GM19452 (cell line): ENCODE measurements around the gene GABRE.
"Not testable (repeated sequence)": the region's sequence is repeated elsewhere in the genome, so short reads cannot be mapped to it uniquely, and the experiment has no call there.

ENCODE experiments used
- ATAC-seq: cut with Tn5 transposase; IDR thresholded peaks from one replicate; pipeline ENCODE4 v1.9.1; 2021; ENCODE audit not compliant: unreplicated experiment

Gene GABRE

DNA sequence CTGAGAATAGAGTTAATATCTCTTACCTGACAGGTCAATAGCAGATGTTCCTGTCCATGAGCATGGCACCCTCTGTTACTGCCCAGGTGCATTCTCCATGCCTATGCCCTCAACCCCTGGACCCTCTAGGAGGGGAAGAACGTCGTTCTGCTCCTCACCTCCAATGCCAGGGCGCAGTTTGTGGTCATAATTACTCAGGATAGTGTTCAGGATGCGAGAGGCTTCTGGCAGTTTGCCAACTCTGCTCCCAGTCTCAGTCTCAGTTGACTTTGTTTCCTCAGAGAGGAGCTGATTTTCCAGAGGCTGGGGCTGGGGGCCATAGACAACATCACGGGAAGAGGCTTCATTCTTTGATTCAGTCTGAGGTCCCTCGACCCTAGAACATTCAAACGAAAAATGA is 4.4 kb downstream of the GABRE start:
- no peak for ATAC-seq

DNA sequence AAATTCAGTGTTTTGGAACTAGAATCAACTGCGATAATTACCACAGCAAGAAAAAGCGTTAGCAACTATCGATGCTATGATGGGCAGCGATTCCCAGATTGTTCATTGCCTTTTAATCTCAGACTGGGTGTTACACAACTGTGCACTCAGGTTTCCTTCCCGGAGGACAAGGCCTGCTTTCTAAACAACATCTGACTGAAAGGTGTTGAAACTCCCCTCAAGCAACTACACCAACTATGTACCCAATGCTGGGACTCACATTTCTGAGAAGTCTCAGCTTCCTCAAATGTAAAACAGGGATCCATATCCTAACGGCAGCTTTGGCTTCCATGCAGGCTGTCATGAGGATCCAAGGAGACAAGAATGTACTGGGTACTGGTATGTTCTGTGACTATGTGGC is 8.2 kb downstream of the GABRE start:
- no peak for ATAC-seq

DNA sequence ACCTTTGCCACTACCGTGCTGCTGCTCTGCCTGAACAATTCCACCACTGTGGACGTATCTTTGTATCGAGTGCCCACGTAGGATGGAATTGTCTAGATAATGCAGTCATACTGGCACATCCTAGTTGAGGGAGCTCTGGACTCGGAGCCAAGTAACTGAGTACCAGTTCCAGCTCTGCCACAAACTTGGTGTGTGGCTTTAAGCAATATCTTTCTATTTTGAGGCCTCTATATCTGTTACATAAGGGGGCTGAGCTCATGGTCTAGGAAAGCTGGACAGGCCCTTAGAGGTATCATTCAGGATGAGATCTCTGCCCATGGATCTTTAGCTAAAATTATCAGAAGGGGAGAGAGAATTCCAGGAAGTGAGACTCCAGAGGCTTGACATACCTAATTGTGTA is 12.4 kb downstream of the GABRE start:
- no peak for ATAC-seq

DNA sequence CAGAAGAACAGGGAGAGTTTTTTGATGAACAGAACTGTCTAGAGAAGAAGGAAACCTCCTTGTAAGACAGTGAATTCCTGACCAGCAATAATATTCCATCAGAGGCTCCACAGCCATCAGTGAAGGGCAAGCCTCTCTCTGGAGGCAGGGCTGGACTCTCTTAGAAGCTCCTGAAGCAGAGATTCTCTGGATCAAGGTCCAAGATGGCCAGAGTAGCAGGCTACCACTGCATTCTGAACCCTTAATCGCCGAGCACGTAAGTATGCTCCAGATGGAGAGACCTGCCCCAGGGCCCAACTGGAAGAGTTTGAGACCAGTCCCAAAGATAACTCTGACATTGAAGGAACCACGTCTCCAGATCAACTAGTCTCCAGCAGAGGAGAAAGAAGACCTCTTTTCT is 16.4 kb downstream of the GABRE start:
- no peak for ATAC-seq

DNA sequence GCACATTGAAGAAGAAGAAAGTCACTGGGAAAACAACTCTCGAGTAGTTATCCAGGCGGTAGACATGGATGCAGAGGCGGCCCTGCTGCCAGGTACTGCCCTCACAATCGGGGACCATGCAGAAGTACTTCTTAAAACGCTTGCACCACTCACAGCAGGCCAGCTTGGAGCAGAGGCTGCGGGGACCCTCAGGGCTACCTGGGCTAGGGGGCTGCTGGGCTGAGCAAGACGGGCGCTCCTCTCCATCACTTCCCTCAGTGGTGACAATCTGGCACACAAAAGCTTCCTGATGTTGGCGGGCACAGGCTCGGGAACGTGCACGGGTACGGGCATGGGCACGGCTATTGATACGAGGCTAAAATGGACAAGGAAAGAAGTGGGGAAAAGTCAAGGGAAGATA is 19.7 kb downstream of the GABRE start:
- no peak for ATAC-seq

DNA sequence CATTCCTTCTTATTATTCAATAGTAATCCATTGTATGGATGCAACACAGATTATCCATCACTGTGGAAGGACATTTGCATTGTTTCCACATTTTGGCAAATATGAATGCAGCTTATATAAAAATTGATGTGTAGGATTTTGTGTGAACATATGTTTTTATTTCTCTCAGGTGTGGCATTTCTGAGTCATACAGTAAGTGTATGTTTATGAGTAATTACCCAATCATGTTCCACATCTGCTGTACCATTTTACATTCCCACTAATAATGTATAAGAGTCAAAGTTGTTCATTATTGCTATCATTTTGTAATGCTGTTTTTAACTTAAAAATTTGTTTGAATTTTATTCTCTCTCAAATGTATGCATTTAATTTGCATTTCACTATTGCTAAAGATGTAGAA is 36.3 kb downstream of the GABRE start:
- ATAC-seq, result no peak

DNA sequence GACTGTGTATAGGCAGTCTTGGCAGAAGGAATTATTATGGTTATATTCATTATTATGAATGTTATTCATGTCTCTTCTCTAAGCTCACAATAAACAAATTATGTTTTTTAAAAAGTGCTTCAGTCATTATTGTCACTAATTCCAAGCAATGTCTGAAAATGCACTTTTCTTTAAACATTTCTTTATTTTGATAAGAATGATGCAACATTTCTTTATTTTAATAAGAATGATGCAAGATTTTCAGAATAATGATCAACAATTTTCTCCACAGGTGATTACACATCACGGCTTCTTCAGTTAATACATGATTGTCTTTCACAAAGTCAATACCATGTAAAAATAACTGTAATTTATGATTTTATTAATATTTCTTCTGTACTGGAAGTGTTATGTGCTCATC is 39.1 kb downstream of the GABRE start:
- ATAC-seq, result no peak

DNA sequence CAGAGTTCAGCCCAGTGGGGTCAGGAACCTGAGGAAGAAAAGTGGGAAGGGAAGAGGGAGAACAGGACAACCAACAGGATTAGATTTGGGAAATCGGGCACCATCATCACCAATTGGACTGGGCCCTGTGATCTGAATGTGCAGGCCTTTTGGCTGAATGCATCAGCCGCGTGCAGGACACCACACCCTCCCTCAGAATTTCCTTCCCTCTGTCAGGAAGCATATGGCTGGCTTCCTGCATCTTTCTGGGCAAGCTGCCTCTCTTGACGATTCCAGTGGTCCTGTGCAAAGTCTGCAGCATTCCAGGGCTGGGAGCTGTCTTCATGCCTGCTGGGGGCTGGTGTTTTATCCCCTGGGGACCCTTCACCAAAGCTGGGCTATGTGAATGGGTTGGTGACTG is 45.4 kb downstream of the GABRE start:
- ATAC-seq, result no peak

DNA sequence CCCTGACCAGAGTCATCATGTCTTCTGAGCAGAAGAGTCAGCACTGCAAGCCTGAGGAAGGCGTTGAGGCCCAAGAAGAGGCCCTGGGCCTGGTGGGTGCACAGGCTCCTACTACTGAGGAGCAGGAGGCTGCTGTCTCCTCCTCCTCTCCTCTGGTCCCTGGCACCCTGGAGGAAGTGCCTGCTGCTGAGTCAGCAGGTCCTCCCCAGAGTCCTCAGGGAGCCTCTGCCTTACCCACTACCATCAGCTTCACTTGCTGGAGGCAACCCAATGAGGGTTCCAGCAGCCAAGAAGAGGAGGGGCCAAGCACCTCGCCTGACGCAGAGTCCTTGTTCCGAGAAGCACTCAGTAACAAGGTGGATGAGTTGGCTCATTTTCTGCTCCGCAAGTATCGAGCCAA is 50.8 kb downstream of the GABRE start:
- no peak for ATAC-seq

DNA sequence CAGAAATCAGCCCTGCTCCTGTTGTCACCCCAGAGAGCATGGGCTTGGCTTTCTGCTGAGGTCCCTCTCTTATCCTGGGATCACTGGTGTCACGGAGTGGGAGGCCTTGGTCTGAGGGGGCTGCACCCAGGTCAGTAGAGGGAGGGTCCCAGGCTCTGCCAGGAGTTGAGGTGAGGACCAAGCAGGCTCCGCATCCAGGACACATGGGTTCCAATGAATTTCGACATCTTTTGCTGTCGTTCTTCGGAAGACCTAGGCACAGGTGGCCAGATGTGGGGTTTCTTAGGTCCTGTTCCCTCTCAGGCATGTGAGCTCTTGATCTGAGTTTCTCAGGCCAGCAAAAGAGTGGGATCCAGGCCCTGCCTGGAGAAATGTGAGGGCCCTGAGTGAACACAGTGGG is 51.8 kb downstream of the GABRE start:
- ATAC-seq, result no peak

DNA sequence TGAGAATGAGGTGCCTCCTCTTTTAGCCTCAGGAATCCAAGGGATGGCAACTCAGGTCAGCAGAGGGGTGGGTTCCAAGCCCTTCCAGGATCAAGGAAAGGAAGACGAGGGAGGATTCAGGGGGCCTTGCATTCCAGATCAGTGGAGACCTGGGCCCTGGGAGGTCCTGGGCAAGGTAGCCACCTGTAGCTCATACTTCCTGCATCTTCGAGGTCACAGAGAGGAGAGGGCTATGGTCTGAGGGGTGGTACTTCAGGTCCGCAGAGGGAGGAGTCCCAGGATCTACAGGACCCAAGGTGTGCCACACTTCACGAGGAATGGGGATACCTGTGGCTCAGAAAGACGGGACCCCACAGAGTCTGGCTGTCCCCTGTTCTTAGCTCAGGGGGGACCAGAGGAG is 52.6 kb downstream of the GABRE start:
- no peak for ATAC-seq

DNA sequence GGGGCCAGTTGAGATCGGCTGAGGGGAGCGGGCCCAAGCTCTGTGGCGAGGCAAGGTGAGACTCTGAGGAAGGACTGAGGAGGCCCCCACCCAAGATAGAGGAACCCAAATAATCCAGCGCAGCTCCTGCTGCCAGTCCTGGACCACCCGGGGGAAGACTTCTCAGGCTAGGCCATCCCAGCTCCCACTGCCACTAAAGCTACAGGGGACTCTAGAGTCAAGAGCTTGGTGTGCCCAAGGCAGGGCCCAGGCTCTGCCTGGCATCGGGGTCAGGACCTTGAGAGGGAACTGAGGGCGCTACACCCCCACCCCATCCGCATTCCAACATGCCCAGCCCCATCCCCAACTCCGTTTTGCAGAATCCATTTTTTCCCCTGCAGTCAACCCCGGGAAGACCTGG is 53.2 kb downstream of the GABRE start:
- ATAC-seq, result no peak

DNA sequence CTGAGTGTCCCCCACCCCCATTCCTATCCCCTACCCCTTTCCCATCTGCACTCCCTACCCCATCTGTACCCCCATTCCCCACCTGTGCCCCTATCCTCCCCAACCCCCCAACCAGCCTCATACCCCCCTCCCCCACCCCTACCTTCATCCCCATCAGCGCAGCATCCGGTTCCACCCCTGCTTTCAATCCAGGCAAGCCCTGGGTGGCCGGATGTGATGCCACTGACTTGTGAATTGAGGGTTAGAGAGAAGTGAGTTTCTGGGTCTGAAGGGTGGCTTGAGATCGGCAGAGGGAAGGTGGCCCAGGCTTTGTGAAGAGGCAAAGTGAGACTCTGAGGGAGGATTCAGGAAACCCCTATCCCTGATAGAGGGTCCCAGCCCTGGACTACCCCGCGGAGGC is 53.9 kb downstream of the GABRE start:
- no peak for ATAC-seq

DNA sequence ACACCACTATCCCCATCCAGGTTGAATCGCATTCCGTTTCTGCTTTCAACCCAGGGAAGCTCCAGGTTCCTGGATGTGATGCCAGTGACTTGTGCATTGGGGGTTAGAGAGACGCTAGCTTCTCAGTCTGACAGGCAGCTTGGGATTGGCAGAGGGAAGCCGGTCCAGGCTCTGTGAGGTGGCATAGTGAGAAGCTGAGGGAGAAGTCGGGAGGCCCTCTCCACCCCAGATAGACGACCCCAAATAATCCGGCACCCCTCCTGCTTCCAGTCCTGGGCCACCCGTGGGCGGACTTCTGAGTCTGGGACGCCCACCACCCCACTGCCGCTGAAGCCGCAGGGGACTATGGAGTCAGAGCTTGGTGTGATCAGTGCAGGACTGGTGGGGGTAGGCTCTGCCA is 54.4 kb downstream of the GABRE start:
- no peak for ATAC-seq

DNA sequence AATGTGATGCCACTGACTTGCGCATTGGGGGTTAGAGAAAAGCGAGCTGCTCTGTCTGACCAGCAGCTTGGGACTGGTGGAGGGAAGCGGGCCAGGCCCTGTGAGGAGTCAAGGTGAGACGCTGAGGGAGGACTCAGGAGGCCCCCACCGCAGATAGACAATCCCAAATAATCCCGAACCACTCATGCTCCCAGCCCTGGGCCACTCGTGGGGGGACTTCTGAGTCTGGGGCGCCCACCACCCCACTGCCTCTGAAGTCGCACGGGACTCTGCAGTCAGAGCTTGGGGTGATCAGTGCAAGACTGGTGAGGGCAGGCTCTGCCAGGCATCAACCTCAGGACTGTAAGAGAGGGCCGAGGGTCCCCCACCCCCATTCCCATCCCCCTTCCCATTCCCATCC is 54.9 kb downstream of the GABRE start:
- ATAC-seq, result no peak

DNA sequence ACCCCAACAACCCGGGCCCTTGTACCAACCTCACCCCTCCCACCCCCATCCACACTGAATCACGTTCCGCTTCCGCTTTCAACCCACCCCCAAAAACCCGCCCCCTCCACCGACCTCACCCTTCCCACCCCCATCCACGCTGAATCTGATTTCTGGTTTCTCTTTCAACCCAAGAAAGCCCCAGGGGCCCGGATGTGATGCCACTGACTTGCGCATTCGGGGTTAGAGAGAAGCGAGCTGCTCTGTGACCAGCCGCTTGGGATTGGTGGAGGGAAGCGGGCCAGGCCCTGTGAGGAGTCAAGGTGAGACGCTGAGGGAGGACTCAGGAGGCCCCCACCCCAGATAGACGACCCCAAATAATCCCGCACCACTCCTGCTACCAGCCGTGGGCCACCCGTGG is 55.7 kb downstream of the GABRE start:
- ATAC-seq, result not testable (repeated sequence)

DNA sequence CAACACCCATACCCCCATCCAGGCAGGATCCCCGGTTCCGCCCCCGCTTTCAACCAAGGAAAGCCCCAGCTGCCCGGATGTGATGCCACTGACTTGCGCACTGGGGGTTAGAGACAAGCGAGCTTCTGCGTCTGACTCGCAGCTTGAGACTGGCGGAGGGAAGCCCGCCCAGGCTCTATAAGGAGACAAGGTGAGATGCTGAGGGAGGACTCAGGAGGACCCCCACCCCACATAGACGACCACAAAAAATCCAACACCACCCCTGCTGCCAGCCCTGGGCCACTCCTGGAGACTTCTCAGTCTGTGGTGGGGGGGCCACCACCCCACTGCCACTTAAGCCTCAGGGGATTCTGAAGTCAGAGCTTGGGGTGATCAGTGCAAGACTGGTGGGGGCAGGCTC is 61.7 kb downstream of the GABRE start, which contains the start of gene MAGEA4:
Gene MAGEA4, plus strand, starts transcription at position 110 of the 400 bp plus-strand sequence. CDS start 10,776 bp downstream, outside the sequence.
- no peak for ATAC-seq

DNA sequence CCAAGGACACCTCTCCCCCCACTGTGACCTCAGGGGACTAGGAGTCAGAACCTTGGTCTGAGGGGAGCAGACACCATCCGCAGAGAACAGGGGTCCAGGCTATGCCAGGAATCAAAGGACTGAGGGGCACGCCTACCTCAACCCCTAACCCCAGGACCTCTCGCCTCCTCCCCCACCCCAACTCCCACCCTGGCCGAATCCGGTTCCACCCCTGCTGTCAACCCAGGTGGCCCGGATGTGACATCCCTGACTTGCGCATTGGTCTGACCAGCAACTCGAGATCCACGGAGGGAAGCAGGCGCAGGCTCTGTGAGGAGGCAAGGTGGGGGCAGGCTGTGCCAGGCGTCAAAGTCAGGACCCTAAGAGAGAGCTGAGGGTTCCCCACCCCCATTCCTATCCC is 62.3 kb downstream of the GABRE start:
- no peak for ATAC-seq

DNA sequence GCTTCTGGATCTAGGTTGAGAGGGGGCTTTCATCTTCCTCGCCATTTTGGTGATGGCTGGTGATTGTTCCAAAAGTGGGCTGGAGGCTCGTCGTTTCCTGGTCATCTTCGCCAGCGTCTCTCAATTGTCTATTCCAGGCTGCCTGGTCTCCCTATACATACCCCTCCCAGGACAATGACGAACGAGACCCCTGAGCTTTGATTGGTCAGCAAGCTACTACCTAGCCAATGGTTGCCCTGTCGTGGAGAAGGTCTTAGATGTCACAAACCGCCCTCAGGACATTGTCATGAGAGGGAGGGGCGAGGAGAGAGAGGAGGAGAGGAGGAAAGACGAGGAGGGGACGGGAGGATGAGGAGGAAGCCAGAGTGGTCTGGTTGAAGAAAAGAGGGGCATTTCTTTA is 69.5 kb downstream of the GABRE start:
- no peak for ATAC-seq
